Hepatocyte (in vitro differentiated cells): Measurements from ENCODE around the gene B2M.

Experiments
- CTCF ChIP-seq: fragments of 200-600 bp; sonication (generic); IDR thresholded peaks from 2 replicates; pipeline ENCODE4 v1.5.1; 2016; ENCODE audit warnings: antibody characterized with exemption, mild to moderate bottlenecking; ENCODE audit not compliant: poor library complexity
- EZH2phosphoT487 ChIP-seq: fragments of 200-600 bp; sonication (generic); IDR thresholded peaks from one replicate; pipeline ENCODE4 v1.6.1; 2018; ENCODE audit warnings: antibody characterized with exemption, mild to moderate bottlenecking, low read depth, moderate library complexity; ENCODE audit not compliant: unreplicated experiment, severe bottlenecking

GRCh38 chr15:44706401-44706800 is 4.9 kb upstream of the B2M start:
- TF ChIP-seq CTCF, result no peak
- no peak for TF ChIP-seq EZH2phosphoT487
